ENCODE measurements around the gene OTUD7B.

DNA sequence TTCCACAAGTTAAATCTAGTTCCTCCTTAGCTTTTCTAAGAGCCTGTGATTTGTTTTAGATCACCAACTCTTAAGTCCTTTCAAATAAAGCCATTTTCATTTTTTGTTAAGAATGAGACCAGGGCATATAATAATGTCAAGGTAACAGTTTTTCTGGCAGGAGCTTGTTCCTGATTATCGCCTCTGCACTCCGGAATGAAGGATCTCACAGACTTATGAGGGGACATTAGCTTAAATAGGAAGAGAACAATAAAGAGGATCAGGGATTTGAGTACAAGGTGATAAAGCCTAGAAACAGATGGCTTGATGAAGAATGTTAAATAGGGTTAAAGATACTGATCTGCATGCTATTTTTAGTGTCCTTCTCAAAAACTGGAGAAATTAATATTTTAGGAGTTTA is 13.6 kb upstream of the OTUD7B start:
- TF ChIP-seq POLR2A (conservative IDR thresholded peaks at IDR 0.05) (no peak), RCOR1 (IDR thresholded peaks at IDR 0.05; ENCODE audit: borderline replicate concordance in 1 of 2, low read depth in 2 of 2, low read length in 2 of 2) (no peak), TBL1XR1 (IDR thresholded peaks at IDR 0.05; ENCODE audit: low read length in 2 of 2) (no peak), PRPF4 (IDR thresholded peaks at IDR 0.05; ENCODE audit: insufficient read depth, low read depth, low read length, poor library complexity, severe bottlenecking) (no peak), MTA3 (IDR thresholded peaks at IDR 0.05; ENCODE audit: borderline replicate concordance) (no peak), LARP7 (IDR thresholded peaks at IDR 0.05) (no peak), YY1 (IDR thresholded peaks at IDR 0.05; ENCODE audit: borderline replicate concordance in 1 of 3, control insufficient read depth in 1 of 3, extremely low read depth in 1 of 3, insufficient read depth in 3 of 3, insufficient read length in 1 of 3, insufficient replicate concordance in 2 of 3, low read depth in 1 of 3, low read length in 2 of 3) (no peak), SREBF2 (CRISPR knock-in tag; IDR thresholded peaks at IDR 0.05) (no peak), BRCA1 (IDR thresholded peaks at IDR 0.05) (no peak), BRCA1 (CRISPR knock-in tag; IDR thresholded peaks at IDR 0.05) (no peak)
- TF ChIP-seq, protein P1, sequence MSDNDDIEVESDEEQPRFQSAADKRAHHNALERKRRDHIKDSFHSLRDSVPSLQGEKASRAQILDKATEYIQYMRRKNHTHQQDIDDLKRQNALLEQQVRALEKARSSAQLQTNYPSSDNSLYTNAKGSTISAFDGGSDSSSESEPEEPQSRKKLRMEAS (CRISPR knock-in tag; IDR thresholded peaks at IDR 0.05): no peak
- TF ChIP-seq, protein P2, sequence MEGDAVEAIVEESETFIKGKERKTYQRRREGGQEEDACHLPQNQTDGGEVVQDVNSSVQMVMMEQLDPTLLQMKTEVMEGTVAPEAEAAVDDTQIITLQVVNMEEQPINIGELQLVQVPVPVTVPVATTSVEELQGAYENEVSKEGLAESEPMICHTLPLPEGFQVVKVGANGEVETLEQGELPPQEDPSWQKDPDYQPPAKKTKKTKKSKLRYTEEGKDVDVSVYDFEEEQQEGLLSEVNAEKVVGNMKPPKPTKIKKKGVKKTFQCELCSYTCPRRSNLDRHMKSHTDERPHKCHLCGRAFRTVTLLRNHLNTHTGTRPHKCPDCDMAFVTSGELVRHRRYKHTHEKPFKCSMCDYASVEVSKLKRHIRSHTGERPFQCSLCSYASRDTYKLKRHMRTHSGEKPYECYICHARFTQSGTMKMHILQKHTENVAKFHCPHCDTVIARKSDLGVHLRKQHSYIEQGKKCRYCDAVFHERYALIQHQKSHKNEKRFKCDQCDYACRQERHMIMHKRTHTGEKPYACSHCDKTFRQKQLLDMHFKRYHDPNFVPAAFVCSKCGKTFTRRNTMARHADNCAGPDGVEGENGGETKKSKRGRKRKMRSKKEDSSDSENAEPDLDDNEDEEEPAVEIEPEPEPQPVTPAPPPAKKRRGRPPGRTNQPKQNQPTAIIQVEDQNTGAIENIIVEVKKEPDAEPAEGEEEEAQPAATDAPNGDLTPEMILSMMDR (IDR thresholded peaks at IDR 0.05 in 2 of 3, conservative IDR thresholded peaks at IDR 0.05 in 1 of 3; ENCODE audit: insufficient read depth in 2 of 3, low read depth in 1 of 3, low read length in 3 of 3): no peak

Measured in K562 (cell line).